Liver (tissue), 9 donors: ENCODE results near the gene SLC9A8. TPM values are rescaled to one million over a fixed set of nuclear protein-coding genes. Genes with fewer than 3 reads are reported as not detected.

Experiments used
- DNase-seq: peaks from one replicate; pipeline ENCODE4 v3.0.0-alpha.2; 2017; ENCODE audit warnings: low spot score
- H3K27ac ChIP-seq, 2 donors: one replicate each; pipeline ENCODE4 v1.7.0; 2013; ENCODE audit warnings: inconsistent platforms in 2 of 2, low read length in 2 of 2, control low read depth in 1 of 2, low read depth in 1 of 2, mild to moderate bottlenecking in 1 of 2
- H3K27me3 ChIP-seq, 4 donors: one replicate each; pipeline versions ENCODE4 v1.6.1 to v1.7.0; 2013; ENCODE audit warnings: low read length in 3 of 4, inconsistent platforms in 1 of 4, mild to moderate bottlenecking in 1 of 4, moderate library complexity in 1 of 4; ENCODE audit not compliant: control insufficient read depth in 4 of 4, insufficient read depth in 4 of 4
- H3K36me3 ChIP-seq, 4 donors: one replicate each; pipeline versions ENCODE4 v1.6.1 to v1.7.0; 2013; ENCODE audit warnings: low read length in 3 of 4, mild to moderate bottlenecking in 3 of 4, low read depth in 1 of 4, moderate library complexity in 1 of 4; ENCODE audit not compliant: control insufficient read depth in 4 of 4, insufficient read depth in 3 of 4
- H3K4me1 ChIP-seq, 4 donors: one replicate each; pipeline versions ENCODE4 v1.6.1 to v1.7.0; 2013; ENCODE audit warnings: low read length in 3 of 4, mild to moderate bottlenecking in 3 of 4, moderate library complexity in 1 of 4; ENCODE audit not compliant: control insufficient read depth in 4 of 4, insufficient read depth in 4 of 4
- H3K4me3 ChIP-seq, 3 donors: one replicate each; pipeline versions ENCODE4 v1.6.1 to v1.7.0; 2013; ENCODE audit warnings: low read length in 3 of 3, control low read depth in 1 of 3, low read depth in 1 of 3, mild to moderate bottlenecking in 1 of 3
- H3K9ac ChIP-seq, 2 donors: one replicate each; pipeline ENCODE4 v1.7.0; 2013; ENCODE audit warnings: low read length in 2 of 2, mild to moderate bottlenecking in 2 of 2, moderate library complexity in 2 of 2, control low read depth in 1 of 2, low read depth in 1 of 2
- H3K9me3 ChIP-seq, 4 donors: one replicate each; pipeline versions ENCODE4 v1.6.1 to v1.7.0; 2013; ENCODE audit warnings: low read length in 3 of 4; ENCODE audit not compliant: control insufficient read depth in 4 of 4
- CTCF ChIP-seq: fragments of 150-350 bp; IDR thresholded peaks from 2 replicates; pipeline ENCODE4 v1.5.1; 2017; ENCODE audit warnings: improper control_type of control experiment, low read depth, low read length; ENCODE audit not compliant: missing input control
- EGR1 ChIP-seq, 2 donors: IDR thresholded peaks; 2 replicates each; pipeline ENCODE4 v1.6.1; 2016 to 2018; ENCODE audit warnings: antibody characterized with exemption in 2 of 2, low read depth in 2 of 2
- FOXA1 ChIP-seq: IDR thresholded peaks from 2 replicates; pipeline ENCODE4 v1.6.1; 2016; ENCODE audit warnings: antibody characterized with exemption
- FOXA2 ChIP-seq: IDR thresholded peaks from 2 replicates; pipeline ENCODE4 v1.6.1; 2016; ENCODE audit warnings: antibody characterized with exemption
- GABPA ChIP-seq, 2 donors: IDR thresholded peaks in 1 of 2; conservative IDR thresholded peaks in 1 of 2; 2 replicates each; pipeline ENCODE4 v1.6.1; 2016; ENCODE audit warnings: antibody characterized with exemption in 2 of 2, mild to moderate bottlenecking in 1 of 2, moderate library complexity in 1 of 2
- MAX ChIP-seq: IDR thresholded peaks from 2 replicates; pipeline ENCODE4 v1.6.1; 2016; ENCODE audit warnings: antibody characterized with exemption
- REST ChIP-seq: IDR thresholded peaks from 2 replicates; pipeline ENCODE4 v1.6.1; 2016; ENCODE audit warnings: antibody characterized with exemption, mild to moderate bottlenecking
- RXRA ChIP-seq, 2 donors: IDR thresholded peaks; 2 replicates each; pipeline ENCODE4 v1.6.1; 2017 to 2018; ENCODE audit warnings: antibody characterized with exemption in 2 of 2, mild to moderate bottlenecking in 1 of 2
- SP1 ChIP-seq: IDR thresholded peaks from 2 replicates; pipeline ENCODE4 v1.6.1; 2018; ENCODE audit warnings: antibody characterized with exemption, mild to moderate bottlenecking
- TAF1 ChIP-seq: conservative IDR thresholded peaks from 2 replicates; pipeline ENCODE4 v1.6.1; 2016; ENCODE audit warnings: antibody characterized with exemption, mild to moderate bottlenecking
- ZBTB33 ChIP-seq: IDR thresholded peaks from 2 replicates; pipeline ENCODE4 v1.6.1; 2016; ENCODE audit warnings: antibody characterized with exemption
- WGBS: extraction: QIAGEN DNeasy Blood & Tissue Kit; methylation state at CpG from one replicate; pipeline ENCODE4 v1.1.7; 2013; 5-methylcytosine and 5-hydroxymethylcytosine counted together
- polyA plus RNA-seq, 2 donors: library from polyadenylated mRNA; stranded (reverse) in 1 of 2; unstranded in 1 of 2; fragments of 200-250 nt in 1 of 2; fragments of >200 nt in 1 of 2; fragmentation: Nextera tagmentation in 1 of 2; extraction: Ambion mirVana in 1 of 2; gene quantifications; one replicate each; pipeline versions ENCODE4 v1.2.1 to v1.2.3, GENCODE V29; 2013 to 2015
- total RNA-seq, 2 donors: library from RNA; depleted of rRNA; stranded (reverse); fragments of >200 nt; gene quantifications; one replicate each; pipeline ENCODE4 v1.2.3, GENCODE V29; 2014
- donor health status: healthy.
- donor health status: healthy.
- donor health status: healthy.
- donor health status: healthy.
- donor health status: healthy.

Gene SLC9A8
- total and polyA plus RNA-seq, 4 donors: 4.0 to 9.5 (median 8.6) TPM

GRCh38 chr20:49843139-49843538, 30.5 kb downstream of the SLC9A8 start:
- H3K27me3 ChIP-seq: no peaks in the 10 kb centered on the region
- H3K4me1 ChIP-seq: no peaks in the 10 kb centered on the region
- DNase-seq: no peak
- H3K9ac ChIP-seq: no peak overlapping the region
- no peaks in the 10 kb centered on the region for H3K9me3 ChIP-seq
- no peak for TF ChIP-seq RXRA (IDR thresholded peaks at IDR 0.05)
- no peak for TF ChIP-seq TAF1
- no peak for TF ChIP-seq CTCF
- no peak for TF ChIP-seq FOXA2
- TF ChIP-seq GABPA (IDR thresholded peaks at IDR 0.05 in 1 of 2, conservative IDR thresholded peaks at IDR 0.05 in 1 of 2): no peak
- no peak overlapping the region for H3K27ac ChIP-seq
- no peak overlapping the region for H3K4me3 ChIP-seq
- WGBS: 63% methylated on average over 3 of the region's 3 CpGs
- H3K36me3 ChIP-seq: peaks cover 0 to 4% (median 3%) of the 10 kb centered on the region in 4 donors

- H3K36me3 ChIP-seq: peaks cover 0 to 6% (median 3%) of the 10 kb centered on the region in 4 donors
- no peak overlapping the region for H3K27ac ChIP-seq
Measured at GRCh38 chr20:49843770-49844380, 31.2 kb downstream of the SLC9A8 start.

More at GRCh38 chr20:49843770-49844380, 31.2 kb downstream of the SLC9A8 start:
- WGBS: 73% methylated on average over 4 of the region's 4 CpGs
- Histone ChIP-seq H3K9ac (no peak overlapping the region), H3K27me3 (no peaks in the 10 kb centered on the region), H3K9me3 (no peaks in the 10 kb centered on the region), H3K4me1 (no peaks in the 10 kb centered on the region), H3K4me3 (no peak overlapping the region)
- no peak for DNase-seq
- TF ChIP-seq ZBTB33 (no peak), EGR1 (IDR thresholded peaks at IDR 0.05; ENCODE audit: low read depth in 2 of 2) (no peak), FOXA1 (no peak), SP1 (no peak), MAX (no peak), REST (no peak)
